H1 (cell line): Measurements from ENCODE around the gene ENSA. TPM values are rescaled to one million over a fixed set of nuclear protein-coding genes. Genes with fewer than 3 reads are reported as not detected.

Experiments used
- CTCF ChIA-PET: fragments of 300-600 bp; sonication (Branson Sonifier 250); formaldehyde crosslinking; loops from one replicate; lab custom pipeline; 2021; ENCODE audit not compliant: partially characterized antibody; lab: Charles Lee
- POLR2A ChIA-PET: fragments of 300-600 bp; sonication (Branson Sonifier 250); formaldehyde crosslinking; loops from one replicate; lab custom pipeline; 2021; ENCODE audit warnings: inconsistent platforms; ENCODE audit not compliant: partially characterized antibody; lab: Charles Lee
- DNase-seq, 2 experiments: peaks; one replicate each; pipeline versions ENCODE4 v3.0.0 to v3.0.0-alpha.2; 2010 to 2022; ENCODE audit warnings: low spot score in 2 of 2, low read depth in 1 of 2, mixed read lengths in 1 of 2
- FAIRE-seq: peaks from 2 replicates; lab custom pipeline; 2011; peaks lifted over from hg19 to GRCh38; lab: Jason Lieb, UNC
- H2AFZ ChIP-seq: 2 replicates; pipeline ENCODE4 v1.8.1; 2012; ENCODE audit warnings: low read length, inconsistent platforms
- H2AK5ac ChIP-seq: 2 replicates; pipeline ENCODE4 v1.6.1; 2013; ENCODE audit warnings: low read depth, low read length
- H2BK120ac ChIP-seq: replicated peaks from 2 replicates; pipeline ENCODE3; 2013; ENCODE audit warnings: low read depth, low read length, inconsistent platforms
- H2BK12ac ChIP-seq: 2 replicates; pipeline ENCODE4 v1.6.1; 2013; ENCODE audit warnings: low read depth, low read length
- H2BK15ac ChIP-seq: 2 replicates; pipeline ENCODE4 v1.6.1; 2013; ENCODE audit warnings: low read length
- H2BK20ac ChIP-seq: 2 replicates; pipeline ENCODE4 v1.6.1; 2013; ENCODE audit warnings: low read length
- H2BK5ac ChIP-seq: 2 replicates; pipeline ENCODE4 v1.6.1; 2013; ENCODE audit warnings: low read depth, low read length
- H3K14ac ChIP-seq: 2 replicates; pipeline ENCODE4 v1.6.1; 2013; ENCODE audit warnings: inconsistent platforms; ENCODE audit not compliant: insufficient read length
- H3K18ac ChIP-seq: 2 replicates; pipeline ENCODE4 v1.6.1; 2013; ENCODE audit warnings: low read length; ENCODE audit errors: extremely low read depth
- H3K23ac ChIP-seq: 2 replicates; pipeline ENCODE4 v1.6.1; 2013; ENCODE audit warnings: inconsistent platforms; ENCODE audit not compliant: insufficient read length
- H3K23me2 ChIP-seq: 2 replicates; pipeline ENCODE4 v1.6.1; 2013; ENCODE audit warnings: low read depth, low read length
- H3K27ac ChIP-seq: 2 replicates; pipeline ENCODE4 v1.6.1; 2011; ENCODE audit warnings: low read depth, low read length, inconsistent platforms
- H3K27me3 ChIP-seq, 4 experiments: replicated peaks in 1 of 4; 1 replicate in 1 of 4; 2 replicates in 3 of 4; pipeline versions ENCODE4 v1.6.1 to v1.8.1; 2011 to 2013; ENCODE audit warnings: low read length in 3 of 4, mild to moderate bottlenecking in 3 of 4, inconsistent platforms in 2 of 4, mixed read lengths in 2 of 4, moderate library complexity in 1 of 4; ENCODE audit not compliant: control insufficient read depth in 3 of 4, insufficient read depth in 3 of 4; ENCODE audit errors: extremely low read depth in 1 of 4
- H3K36me3 ChIP-seq, 4 experiments: 2 replicates each; pipeline versions ENCODE4 v1.6.1 to v1.8.1; 2011 to 2013; ENCODE audit warnings: mild to moderate bottlenecking in 4 of 4, low read length in 3 of 4, moderate library complexity in 2 of 4, control low read depth in 1 of 4, inconsistent platforms in 1 of 4; ENCODE audit not compliant: insufficient read depth in 4 of 4, control insufficient read depth in 2 of 4
- H3K4ac ChIP-seq: replicated peaks from 2 replicates; pipeline ENCODE3; 2013; ENCODE audit warnings: low read length, low read depth, mixed read lengths, inconsistent platforms; ENCODE audit not compliant: insufficient read length
- H3K4me1 ChIP-seq, 4 experiments: replicated peaks in 1 of 4; 1 replicate in 1 of 4; 2 replicates in 3 of 4; pipeline versions ENCODE4 v1.6.1 to v1.8.1; 2011 to 2013; ENCODE audit warnings: low read length in 3 of 4, inconsistent platforms in 2 of 4, mixed read lengths in 1 of 4; ENCODE audit not compliant: insufficient read depth in 4 of 4, control insufficient read depth in 3 of 4
- H3K4me2 ChIP-seq, 2 experiments: 2 replicates each; pipeline versions ENCODE4 v1.6.1 to v1.8.1; 2011 to 2013; ENCODE audit warnings: low read depth in 2 of 2, low read length in 2 of 2, control low read depth in 1 of 2, inconsistent platforms in 1 of 2, mild to moderate bottlenecking in 1 of 2; ENCODE audit not compliant: insufficient read depth in 1 of 2
- H3K4me3 ChIP-seq, 4 experiments: fragments of 200-600, 300-600 bp in 1 of 4; sonication (generic), shearing (Covaris generic), sonication (Bioruptor Twin) in 1 of 4; 2 replicates each; pipeline versions ENCODE4 v1.5.1 to v1.8.1; 2011 to 2016; ENCODE audit warnings: low read length in 4 of 4, low read depth in 3 of 4, control low read depth in 2 of 4, inconsistent platforms in 2 of 4, mild to moderate bottlenecking in 2 of 4, mixed read lengths in 1 of 4, moderate library complexity in 1 of 4; ENCODE audit not compliant: insufficient read depth in 2 of 4; ENCODE audit errors: extremely low read depth in 1 of 4
- H3K56ac ChIP-seq: replicated peaks from 2 replicates; pipeline ENCODE3; 2013; ENCODE audit warnings: low read depth, mild to moderate bottlenecking, mixed read lengths, low read length, inconsistent platforms; ENCODE audit not compliant: insufficient read length
- H3K79me1 ChIP-seq: 2 replicates; pipeline ENCODE4 v1.6.1; 2013; ENCODE audit warnings: low read depth, low read length, control low read depth
- H3K79me2 ChIP-seq, 2 experiments: 2 replicates each; pipeline versions ENCODE4 v1.6.1 to v1.8.1; 2012 to 2013; ENCODE audit warnings: low read length in 2 of 2, mild to moderate bottlenecking in 2 of 2, inconsistent platforms in 1 of 2; ENCODE audit not compliant: insufficient read depth in 2 of 2, control insufficient read depth in 1 of 2
- H3K9ac ChIP-seq, 4 experiments: replicated peaks in 1 of 4; 1 replicate in 1 of 4; 2 replicates in 3 of 4; pipeline versions ENCODE4 v1.6.1 to v1.8.1; 2011 to 2013; ENCODE audit warnings: low read depth in 3 of 4, low read length in 3 of 4, control low read depth in 2 of 4, mild to moderate bottlenecking in 2 of 4, moderate library complexity in 2 of 4, inconsistent platforms in 1 of 4; ENCODE audit errors: extremely low read depth in 1 of 4
- H3K9me3 ChIP-seq, 2 experiments: 2 replicates each; pipeline versions ENCODE4 v1.6.1 to v1.8.1; 2012 to 2013; ENCODE audit warnings: mild to moderate bottlenecking in 2 of 2, moderate library complexity in 2 of 2, control low read depth in 1 of 2, inconsistent platforms in 1 of 2, low read depth in 1 of 2, low read length in 1 of 2, mixed read lengths in 1 of 2; ENCODE audit not compliant: insufficient read depth in 2 of 2
- H4K20me1 ChIP-seq, 2 experiments: replicated peaks in 1 of 2; 2 replicates each; pipeline versions ENCODE3 to v1.8.1; 2011 to 2013; ENCODE audit warnings: inconsistent platforms in 2 of 2, low read length in 2 of 2, mild to moderate bottlenecking in 1 of 2; ENCODE audit not compliant: insufficient read depth in 2 of 2, control insufficient read depth in 1 of 2
- H4K5ac ChIP-seq: 2 replicates; pipeline ENCODE4 v1.6.1; 2013; ENCODE audit warnings: low read length, low read depth, mixed read lengths, inconsistent platforms; ENCODE audit not compliant: insufficient read length
- H4K8ac ChIP-seq: 2 replicates; pipeline ENCODE4 v1.8.0; 2013; ENCODE audit warnings: mild to moderate bottlenecking, moderate library complexity, low read length, inconsistent platforms; ENCODE audit not compliant: insufficient read depth; ENCODE audit errors: extremely low read depth
- H4K91ac ChIP-seq: replicated peaks from 2 replicates; pipeline ENCODE3; 2013; ENCODE audit warnings: low read length, mixed read lengths, inconsistent platforms; ENCODE audit not compliant: insufficient read length
- CBX8 ChIP-seq: fragments of 300-800, 300-1000 bp; sonication (generic); IDR thresholded peaks from 2 replicates; pipeline ENCODE4 v1.7.1; 2016; ENCODE audit warnings: low read depth, low read length, borderline replicate concordance
- CREB1 ChIP-seq: IDR thresholded peaks from 2 replicates; pipeline ENCODE4 v1.6.1; 2012; ENCODE audit warnings: inconsistent platforms
- EGR1 ChIP-seq: IDR thresholded peaks from 2 replicates; pipeline ENCODE4 v1.6.1; 2011; ENCODE audit warnings: low read depth, low read length, borderline replicate concordance
- HDAC6 ChIP-seq: IDR thresholded peaks from one replicate; pipeline ENCODE4 v1.7.1; 2012; ENCODE audit warnings: low read depth, mild to moderate bottlenecking, inconsistent platforms, low read length, moderate library complexity
- JUND ChIP-seq: IDR thresholded peaks from 2 replicates; pipeline ENCODE4 v1.6.1; 2011; ENCODE audit warnings: mild to moderate bottlenecking, improper control_type of control experiment, low read length
- KDM5A ChIP-seq: fragments of 200-600 bp; IDR thresholded peaks from 2 replicates; pipeline ENCODE4 v1.7.1; 2012; ENCODE audit warnings: mild to moderate bottlenecking, low read length, inconsistent platforms, mixed read lengths
- NRF1 ChIP-seq: IDR thresholded peaks from 2 replicates; pipeline ENCODE4 v1.6.1; 2011; ENCODE audit warnings: mild to moderate bottlenecking, low read depth, low read length, improper control_type of control experiment
- POLR2A ChIP-seq, 2 experiments: IDR thresholded peaks; 1 replicate in 1 of 2; 2 replicates in 1 of 2; pipeline ENCODE4 v1.6.1; 2011; ENCODE audit warnings: low read depth in 2 of 2, low read length in 2 of 2, mild to moderate bottlenecking in 2 of 2; ENCODE audit errors: control extremely low read depth in 1 of 2
- RBBP5 ChIP-seq: IDR thresholded peaks from 2 replicates; pipeline ENCODE4 v1.7.1; 2012; ENCODE audit warnings: low read depth, mild to moderate bottlenecking, inconsistent platforms, low read length, moderate library complexity, borderline replicate concordance
- TAF7 ChIP-seq: optimal IDR thresholded peaks from 2 replicates; pipeline ENCODE3; 2011; ENCODE audit warnings: low read depth, mild to moderate bottlenecking, inconsistent platforms, low read length, moderate library complexity, borderline replicate concordance
- TCF12 ChIP-seq: IDR thresholded peaks from 2 replicates; pipeline ENCODE4 v1.6.1; 2011; ENCODE audit warnings: low read depth, mild to moderate bottlenecking, low read length
- TEAD4 ChIP-seq: IDR thresholded peaks from 2 replicates; pipeline ENCODE4 v1.6.1; 2012; ENCODE audit warnings: low read depth, low read length, inconsistent platforms, mixed read lengths
- WGBS, 2 experiments: shearing (Covaris generic) in 1 of 2; methylation state at CpG; one replicate each; pipeline versions ENCODE4 v1.1.6 to v1.1.7; 2013 to 2015; ENCODE audit warnings: low lambda C conversion rate in 2 of 2, mixed read lengths in 2 of 2, inconsistent platforms in 1 of 2, low coverage in 1 of 2, missing lambda C conversion rate in 1 of 2; ENCODE audit not compliant: insufficient replicate concordance in 2 of 2, insufficient coverage in 1 of 2, insufficient read length in 1 of 2; ENCODE audit errors: extremely low coverage in 1 of 2, missing lambda C conversion rate in 1 of 2; 5-methylcytosine and 5-hydroxymethylcytosine counted together
- polyA plus RNA-seq, 7 experiments: library from polyadenylated mRNA; depleted of rRNA in 3 of 7; stranded (reverse) in 5 of 7; unstranded in 2 of 7; fragments of >200 nt in 5 of 7; fragments of 200-250 nt in 2 of 7; gene quantifications; 1 replicate in 5 of 7; 2 replicates in 1 of 7; 4 replicates in 1 of 7; pipeline versions ENCODE4 v1.2.1 to v1.2.3, GENCODE V29; 2011 to 2013; ENCODE audit warnings: missing spikeins in 2 of 7, mixed read lengths in 2 of 7
- total RNA-seq: library from RNA; stranded (reverse); fragmentation: NEBNext Ultra II Directional; extraction: Animal tissue kit (Norgen Biotek cat#: 25700); gene quantifications from 2 replicates; pipeline ENCODE4 v1.2.1, GENCODE V29; 2021

ENSA gene
- total and polyA plus RNA-seq, 2 of the 8 experiments (the other 6 are each of a cell fraction or from before 2014, with no cell fraction given), result 48.2 to 229 TPM

GRCh38 chr1:150578272-150579109, 50.9 kb downstream of the ENSA start:
- 1% methylated on average over 43 of the region's 50 CpGs; no CpG with 5 or more reads in 1 of the 2 experiments for WGBS, 2 experiments
- Histone ChIP-seq H2BK5ac (peak overlapping the region; percentile 100), H2BK20ac (no peak overlapping the region), H2BK120ac (peak overlapping the region; percentile 24), H3K79me1 (peaks cover 2% of the 10 kb centered on the region; the same call in 1 of the 2 replicates), H3K9me3 (no peaks in the 10 kb centered on the region), H4K20me1 (peaks cover 29 to 33% of the 10 kb centered on the region in 2 experiments), H3K79me2 (peaks cover 38 to 54% of the 10 kb centered on the region in 2 experiments), H3K23me2 (peaks cover 9% of the 10 kb centered on the region), H3K14ac (no peak overlapping the region), H2AK5ac (peak overlapping the region; percentile 97; the same call in 1 of the 2 replicates), H3K56ac (peak overlapping the region; percentile 99), H4K5ac (peak overlapping the region; percentile 94), H3K27ac (peak overlapping the region; percentile 98), H3K23ac (no peak overlapping the region), H3K9ac (peak overlapping the region; percentile 99 to 100 (median 100)), H4K8ac (peak overlapping the region; percentile 98), H3K4me1 (peaks cover 5 to 19% (median 13%) of the 10 kb centered on the region in 4 experiments), H2AFZ (no peak overlapping the region), H3K4me3 (peak overlapping the region; percentile 100), H4K91ac (peak overlapping the region; percentile 96), H3K27me3 (no peaks in the 10 kb centered on the region), H2BK12ac (peak overlapping the region; percentile 99), H3K4me2 (peak overlapping the region; percentile 72 to 78), H3K18ac (peak overlapping the region; percentile 96), H3K4ac (peak overlapping the region; percentile 85), H3K36me3 (peaks cover 25 to 53% (median 35%) of the 10 kb centered on the region in 4 experiments), H2BK15ac (peak overlapping the region; percentile 83; the same call in 1 of the 2 replicates)
- CTCF ChIA-PET, result interaction anchor here (0.8 to 3.5 kb wide), 3 partner anchors 9 to 18 kb away, joined by 3 to 29 read pairs (median 3); no protein-coding TSS in a partner anchor
- DNase-seq (no peak), FAIRE-seq (no peak)
- POLR2A ChIA-PET, result interaction anchor here (0.6 to 43.7 kb wide), 38 partner anchors 9 to 423 kb away, joined by 3 to 1380 read pairs (median 4); partner anchors contain the start of genes ADAMTSL4, ANXA9, ARNT and ENSA
- TF ChIP-seq KDM5A (no peak), TCF12 (no peak), RBBP5 (0 out of 2 replicates have a peak, but pooled peaks have one; percentile 66), NRF1 (no peak), HDAC6 (no peak), CREB1 (no peak), TAF7 (peak; percentile 61), POLR2A (IDR thresholded peaks at IDR 0.05; ENCODE audit: control extremely low read depth in 1 of 2, low read depth in 2 of 2, low read length in 2 of 2) (peak; percentile 26 to 82; a peak in 2 of 3 replicates), TEAD4 (no peak), CBX8 (no peak), EGR1 (no peak), JUND (peak; percentile 77)
